ENCODE measurements around the gene JMJD7. TPM values are rescaled to one million over a fixed set of nuclear protein-coding genes. Genes with fewer than 3 reads are reported as not detected.
A peak's percentile ranks its signal among the peaks of the same experiment; 100 is the strongest.

The JMJD7 gene
- total RNA-seq, 1 donor from 2014 or later, result 13.8 TPM

DNA sequence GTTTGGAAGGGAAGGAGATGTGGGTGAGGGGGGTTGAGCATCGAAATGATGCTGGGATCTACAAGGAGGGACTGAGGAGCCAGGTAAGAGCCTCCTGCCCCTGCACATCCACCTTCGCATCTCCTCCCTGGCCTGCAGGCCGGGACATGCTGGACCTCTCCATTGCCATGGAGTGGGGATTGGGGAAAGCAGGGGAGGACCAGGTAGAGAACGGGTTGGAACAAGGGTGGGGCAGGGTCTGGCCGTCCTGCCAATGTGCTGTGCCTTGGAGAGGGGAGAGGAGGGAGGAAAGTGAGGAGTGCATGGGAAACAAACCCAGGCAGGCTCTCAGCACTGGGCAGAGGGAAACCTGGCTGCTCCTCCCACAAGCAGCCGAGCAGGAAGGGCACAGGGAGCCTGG is 21.3 kb downstream of the JMJD7 start:
- H3K4me1 Mint-ChIP-seq (ENCODE audit: unreplicated experiment), result no peaks in the 10 kb centered on the region
- H3K27ac Mint-ChIP-seq (ENCODE audit: unreplicated experiment), result peak overlapping the region; percentile 9
- DNase-seq (ENCODE audit: low spot score), result no peak
- H3K27me3 Mint-ChIP-seq (ENCODE audit: unreplicated experiment), result peaks cover 3% of the 10 kb centered on the region
- H3K9me3 Mint-ChIP-seq (ENCODE audit: unreplicated experiment), result no peaks in the 10 kb centered on the region
- peaks cover 12% of the 10 kb centered on the region for H3K36me3 Mint-ChIP-seq (ENCODE audit: low read depth, unreplicated experiment)
- H3K4me3 Mint-ChIP-seq (ENCODE audit: unreplicated experiment), result no peak overlapping the region
- TF ChIP-seq, protein P1, sequence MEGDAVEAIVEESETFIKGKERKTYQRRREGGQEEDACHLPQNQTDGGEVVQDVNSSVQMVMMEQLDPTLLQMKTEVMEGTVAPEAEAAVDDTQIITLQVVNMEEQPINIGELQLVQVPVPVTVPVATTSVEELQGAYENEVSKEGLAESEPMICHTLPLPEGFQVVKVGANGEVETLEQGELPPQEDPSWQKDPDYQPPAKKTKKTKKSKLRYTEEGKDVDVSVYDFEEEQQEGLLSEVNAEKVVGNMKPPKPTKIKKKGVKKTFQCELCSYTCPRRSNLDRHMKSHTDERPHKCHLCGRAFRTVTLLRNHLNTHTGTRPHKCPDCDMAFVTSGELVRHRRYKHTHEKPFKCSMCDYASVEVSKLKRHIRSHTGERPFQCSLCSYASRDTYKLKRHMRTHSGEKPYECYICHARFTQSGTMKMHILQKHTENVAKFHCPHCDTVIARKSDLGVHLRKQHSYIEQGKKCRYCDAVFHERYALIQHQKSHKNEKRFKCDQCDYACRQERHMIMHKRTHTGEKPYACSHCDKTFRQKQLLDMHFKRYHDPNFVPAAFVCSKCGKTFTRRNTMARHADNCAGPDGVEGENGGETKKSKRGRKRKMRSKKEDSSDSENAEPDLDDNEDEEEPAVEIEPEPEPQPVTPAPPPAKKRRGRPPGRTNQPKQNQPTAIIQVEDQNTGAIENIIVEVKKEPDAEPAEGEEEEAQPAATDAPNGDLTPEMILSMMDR (IDR thresholded peaks at IDR 0.05; ENCODE audit: unreplicated experiment), result no peak

DNA sequence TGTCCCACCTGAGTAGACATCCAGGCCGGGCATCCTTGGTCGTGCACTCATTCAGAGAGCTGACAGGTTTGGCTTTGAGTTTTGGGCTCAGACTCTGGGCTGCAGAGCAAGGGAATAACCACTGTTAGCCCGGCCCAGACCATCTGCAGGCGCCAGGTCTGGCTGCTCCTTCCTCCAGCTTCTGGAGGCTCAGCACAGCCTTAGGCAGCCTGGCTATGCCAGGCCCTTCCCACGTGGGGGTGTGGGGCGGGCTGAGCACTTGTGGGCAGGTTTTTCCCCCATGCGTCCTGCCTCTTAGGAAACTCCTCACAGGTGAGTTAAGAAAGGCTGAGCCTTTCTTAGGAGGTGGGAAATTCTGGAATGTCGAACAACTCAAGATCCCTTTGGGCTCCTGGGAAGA is 22.0 kb downstream of the JMJD7 start:
- TF ChIP-seq, protein P1 (IDR thresholded peaks at IDR 0.05; ENCODE audit: unreplicated experiment), result no peak
- Mint-ChIP-seq H3K36me3 (ENCODE audit: low read depth, unreplicated experiment) (peaks cover 12% of the 10 kb centered on the region), H3K27me3 (ENCODE audit: unreplicated experiment) (peaks cover 3% of the 10 kb centered on the region), H3K9me3 (ENCODE audit: unreplicated experiment) (no peaks in the 10 kb centered on the region), H3K27ac (ENCODE audit: unreplicated experiment) (peak overlapping the region; percentile 30), H3K4me1 (ENCODE audit: unreplicated experiment) (no peaks in the 10 kb centered on the region), H3K4me3 (ENCODE audit: unreplicated experiment) (no peak overlapping the region)
- DNase-seq (ENCODE audit: low spot score), result no peak

DNA sequence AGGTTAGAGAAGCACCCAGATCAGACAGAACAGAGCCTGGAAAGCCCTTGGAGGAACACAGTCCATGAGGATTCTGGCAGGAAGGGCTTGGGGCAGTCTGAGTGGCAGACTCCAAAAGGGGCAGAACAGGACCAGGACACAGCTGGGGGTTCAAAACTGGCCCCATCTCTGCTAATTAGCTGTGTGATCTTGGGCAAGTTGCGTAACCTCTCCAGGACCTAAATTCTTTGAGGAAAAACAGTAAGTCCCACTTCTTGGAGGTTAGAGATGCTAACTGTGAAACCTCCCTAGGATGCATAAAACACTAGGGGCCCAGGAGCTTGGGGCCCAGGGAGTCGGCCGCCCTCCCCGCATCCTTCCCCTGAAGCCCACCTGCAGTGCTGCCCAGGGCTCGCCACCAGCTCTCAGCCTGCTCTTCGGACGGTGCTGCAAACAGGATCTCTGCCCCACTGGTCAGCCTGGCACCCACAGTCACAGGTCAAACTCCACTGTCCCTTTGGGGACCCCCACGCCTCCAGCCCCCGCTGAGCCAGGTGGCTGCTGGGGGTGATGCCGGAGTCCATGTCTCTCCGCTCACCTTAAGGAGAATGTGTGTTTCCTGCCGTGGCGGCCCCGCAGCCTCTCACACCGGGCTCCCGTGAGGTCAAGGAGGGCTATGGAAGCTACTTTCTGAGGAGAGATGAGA is 22.7 kb downstream of the JMJD7 start:
- DNase-seq (ENCODE audit: low spot score), result no peak
- Mint-ChIP-seq H3K4me3 (ENCODE audit: unreplicated experiment) (no peak overlapping the region), H3K27me3 (ENCODE audit: unreplicated experiment) (peaks cover 6% of the 10 kb centered on the region), H3K4me1 (ENCODE audit: unreplicated experiment) (no peaks in the 10 kb centered on the region), H3K36me3 (ENCODE audit: low read depth, unreplicated experiment) (peaks cover 12% of the 10 kb centered on the region), H3K27ac (ENCODE audit: unreplicated experiment) (no peak overlapping the region), H3K9me3 (ENCODE audit: unreplicated experiment) (no peaks in the 10 kb centered on the region)
- TF ChIP-seq, protein P1 (IDR thresholded peaks at IDR 0.05; ENCODE audit: unreplicated experiment), result no peak

DNA sequence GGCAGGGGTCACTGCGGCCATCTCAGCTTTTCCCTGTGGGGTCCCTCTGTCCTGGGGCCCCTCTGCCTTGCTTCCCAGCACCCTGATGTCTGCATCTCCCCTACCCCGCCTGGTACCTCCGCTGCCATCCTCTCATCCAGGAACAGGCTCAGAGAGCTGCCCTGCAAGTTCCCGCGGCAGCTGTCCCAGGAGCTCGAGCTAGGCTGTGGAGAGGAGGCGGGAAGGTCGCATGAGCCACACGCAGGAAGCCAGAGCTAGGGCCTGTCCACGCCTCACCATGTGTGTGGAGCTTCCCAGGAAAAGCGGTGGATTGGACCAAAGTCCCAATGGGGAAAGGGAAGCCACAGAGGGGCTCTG is 23.3 kb downstream of the JMJD7 start:
- DNase-seq (ENCODE audit: low spot score), result no peak
- TF ChIP-seq, protein P1 (IDR thresholded peaks at IDR 0.05; ENCODE audit: unreplicated experiment), result no peak
- Mint-ChIP-seq H3K4me1 (ENCODE audit: unreplicated experiment) (no peaks in the 10 kb centered on the region), H3K36me3 (ENCODE audit: low read depth, unreplicated experiment) (peaks cover 14% of the 10 kb centered on the region), H3K27ac (ENCODE audit: unreplicated experiment) (no peak overlapping the region), H3K27me3 (ENCODE audit: unreplicated experiment) (peaks cover 6% of the 10 kb centered on the region), H3K9me3 (ENCODE audit: unreplicated experiment) (no peaks in the 10 kb centered on the region), H3K4me3 (ENCODE audit: unreplicated experiment) (no peak overlapping the region)

DNA sequence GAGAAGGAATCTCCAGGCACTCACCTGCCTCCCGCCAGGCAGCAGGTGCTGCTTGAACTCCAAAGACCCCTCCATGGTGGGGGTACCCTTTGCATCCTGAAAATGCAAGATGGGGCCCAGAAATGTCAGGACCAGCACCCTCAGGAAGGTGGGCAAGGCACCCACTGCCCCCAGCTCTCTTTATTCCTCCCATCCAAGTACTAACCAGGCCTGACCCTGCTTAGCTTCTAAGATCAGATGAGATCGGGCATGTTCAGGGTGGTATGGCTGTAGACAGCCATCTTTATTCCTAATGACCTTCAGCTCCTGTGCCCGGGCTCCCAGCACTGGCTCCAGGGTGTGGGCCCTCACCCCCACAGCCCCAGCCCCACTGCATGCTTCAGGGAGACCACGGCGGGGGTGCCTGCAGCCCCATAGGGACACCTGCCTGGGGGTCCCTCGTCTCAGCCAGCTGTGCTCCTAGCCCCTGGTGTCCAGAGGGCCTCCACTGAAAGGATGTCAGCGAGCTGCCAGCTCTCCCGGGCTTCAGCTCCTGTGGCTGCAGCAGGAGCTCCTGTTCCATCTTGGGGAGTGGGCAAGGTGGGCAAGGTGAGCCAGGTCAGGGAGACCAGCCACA is 24.0 kb downstream of the JMJD7 start:
- Mint-ChIP-seq H3K36me3 (ENCODE audit: low read depth, unreplicated experiment) (peaks cover 12% of the 10 kb centered on the region), H3K9me3 (ENCODE audit: unreplicated experiment) (no peaks in the 10 kb centered on the region), H3K4me1 (ENCODE audit: unreplicated experiment) (no peaks in the 10 kb centered on the region), H3K27me3 (ENCODE audit: unreplicated experiment) (peaks cover 6% of the 10 kb centered on the region), H3K27ac (ENCODE audit: unreplicated experiment) (no peak overlapping the region), H3K4me3 (ENCODE audit: unreplicated experiment) (no peak overlapping the region)
- no peak for DNase-seq (ENCODE audit: low spot score)
- TF ChIP-seq, protein P1 (IDR thresholded peaks at IDR 0.05; ENCODE audit: unreplicated experiment), result no peak

All from endothelial cell (in vitro differentiated cells).